LoVo (cell line): ENCODE results near the gene SPNS1.
A peak's percentile ranks its signal among the peaks of the same experiment; 100 is the strongest.
"Not testable (repeated sequence)": the region's sequence is repeated elsewhere in the genome, so short reads cannot be mapped to it uniquely, and the experiment has no call there.

Experiments used
- DNase-seq: peaks from one replicate; pipeline ENCODE4 v3.0.0-alpha.2; 2016; ENCODE audit warnings: low spot score

The SPNS1 gene

DNA sequence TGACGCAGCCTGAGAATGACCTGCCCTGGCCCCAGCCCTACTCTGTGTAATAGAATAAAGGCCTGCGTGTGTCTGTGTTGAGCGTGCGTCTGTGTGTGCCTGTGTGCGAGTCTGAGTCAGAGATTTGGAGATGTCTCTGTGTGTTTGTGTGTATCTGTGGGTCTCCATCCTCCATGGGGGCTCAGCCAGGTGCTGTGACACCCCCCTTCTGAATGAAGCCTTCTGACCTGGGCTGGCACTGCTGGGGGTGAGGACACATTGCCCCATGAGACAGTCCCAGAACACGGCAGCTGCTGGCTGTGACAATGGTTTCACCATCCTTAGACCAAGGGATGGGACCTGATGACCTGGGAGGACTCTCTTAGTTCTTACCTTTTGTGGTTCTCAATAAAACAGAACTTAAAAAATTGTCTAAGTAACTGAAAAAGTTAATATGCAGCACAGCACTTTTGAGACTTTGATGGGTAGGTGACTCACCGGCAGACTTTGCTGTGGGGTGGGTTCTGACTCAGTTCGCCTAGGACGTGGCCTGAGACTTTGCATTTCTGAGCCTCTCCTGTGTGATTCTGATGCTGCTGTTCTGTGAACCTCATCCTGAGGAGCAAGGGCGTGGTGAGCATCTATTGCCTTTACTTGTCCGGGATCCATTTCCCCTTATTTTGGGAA lies 15.9 kb downstream of the SPNS1 start:
- no peak for DNase-seq

DNA sequence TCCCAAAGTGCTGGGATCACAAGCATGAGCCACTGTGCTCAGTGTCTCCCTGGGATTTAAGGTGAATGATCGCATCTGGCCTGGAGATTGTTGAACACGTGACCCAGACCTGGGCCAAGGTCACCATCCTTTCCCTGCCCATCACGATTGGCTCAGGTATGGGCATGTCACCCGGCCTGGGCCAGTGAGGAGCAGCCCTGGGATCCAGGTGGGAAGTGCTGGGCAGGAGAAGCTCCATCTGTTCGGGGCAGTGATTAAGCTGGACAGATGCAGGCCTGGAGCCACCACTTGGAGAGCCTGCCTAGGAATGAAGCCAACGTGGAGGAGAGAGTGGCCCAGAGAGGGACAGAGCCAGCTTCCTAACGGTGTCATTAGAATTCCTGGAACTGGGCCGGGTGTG lies 17.1 kb downstream of the SPNS1 start:
- DNase-seq = no peak

DNA sequence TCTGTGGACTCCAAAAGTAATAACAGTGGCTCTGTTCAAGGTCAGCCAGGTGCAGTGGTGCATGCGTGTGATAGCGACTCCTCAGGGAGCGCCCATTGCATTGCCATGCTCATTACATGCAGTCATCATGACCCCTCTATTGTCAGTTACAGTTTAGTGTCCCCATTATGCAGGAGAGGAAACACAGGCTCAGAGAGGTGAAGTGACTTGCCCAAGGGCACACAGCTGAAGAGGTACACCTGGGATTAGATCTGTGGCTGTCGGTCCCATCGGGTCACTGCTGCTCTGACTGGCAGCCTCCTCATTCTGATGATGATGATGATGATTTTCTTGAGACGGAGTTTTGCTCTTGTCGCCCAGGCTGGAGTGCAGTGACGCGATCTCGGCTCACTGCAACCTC lies 17.9 kb downstream of the SPNS1 start:
- no peak for DNase-seq

DNA sequence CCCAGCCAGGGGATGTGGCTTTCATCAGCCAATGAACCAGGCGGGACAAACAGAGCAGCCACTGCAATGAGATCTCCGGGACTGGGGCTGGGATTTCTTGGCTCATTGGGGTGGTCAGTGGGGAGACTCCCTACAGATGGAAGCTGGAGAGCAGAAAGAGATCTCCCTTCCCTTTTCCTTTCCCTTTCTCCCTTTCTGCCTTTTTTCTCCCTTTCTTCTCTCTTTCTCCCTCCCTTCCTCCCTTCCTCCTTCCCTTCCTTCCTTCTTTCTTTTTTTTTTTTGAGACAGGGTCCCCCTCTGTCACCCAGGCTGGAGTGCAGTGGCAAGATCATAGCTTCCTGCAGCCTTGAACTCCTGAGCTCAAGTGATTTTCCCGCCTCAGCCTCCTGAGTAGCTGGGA lies 24.3 kb downstream of the SPNS1 start:
- no peak for DNase-seq

DNA sequence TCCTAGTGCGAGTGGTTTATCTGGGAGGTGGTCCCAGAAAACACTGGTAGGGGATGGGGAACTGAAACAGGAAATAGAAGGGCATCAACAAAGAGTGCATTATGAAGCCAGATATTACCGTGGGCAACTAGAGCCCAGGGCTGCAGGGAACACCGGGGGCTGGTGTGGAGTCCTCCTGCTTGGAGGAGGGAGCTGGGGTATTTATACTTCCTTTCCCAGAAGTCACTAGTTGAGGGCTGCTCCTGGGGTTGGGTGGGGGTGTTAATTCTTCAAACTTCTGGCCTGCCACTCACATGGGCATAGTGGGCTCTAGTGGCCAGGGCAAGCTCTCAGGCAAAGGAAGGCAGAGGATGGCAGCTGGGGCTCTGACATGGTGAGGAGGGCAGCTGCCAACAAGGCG lies 25.0 kb downstream of the SPNS1 start:
- DNase-seq = no peak

DNA sequence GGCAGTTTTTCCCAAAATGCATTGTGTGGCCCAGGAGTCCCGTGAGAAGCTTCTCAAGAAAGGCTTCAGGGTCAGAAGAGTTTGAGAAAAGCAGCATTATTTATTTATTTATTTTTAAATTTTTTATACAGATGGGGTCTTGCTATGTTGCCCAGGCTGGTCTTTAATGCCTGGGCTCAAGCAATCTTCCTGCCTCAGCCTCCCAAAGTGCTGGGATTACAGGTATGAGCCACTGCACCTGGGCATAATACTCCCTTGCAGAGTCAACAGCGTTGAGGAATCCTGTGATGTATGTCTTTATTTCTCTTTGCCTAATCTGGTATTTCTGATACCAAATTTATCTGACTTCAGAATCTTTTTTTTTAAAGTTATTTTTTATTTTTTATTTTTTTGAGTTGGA lies 25.4 kb downstream of the SPNS1 start:
- no peak for DNase-seq

DNA sequence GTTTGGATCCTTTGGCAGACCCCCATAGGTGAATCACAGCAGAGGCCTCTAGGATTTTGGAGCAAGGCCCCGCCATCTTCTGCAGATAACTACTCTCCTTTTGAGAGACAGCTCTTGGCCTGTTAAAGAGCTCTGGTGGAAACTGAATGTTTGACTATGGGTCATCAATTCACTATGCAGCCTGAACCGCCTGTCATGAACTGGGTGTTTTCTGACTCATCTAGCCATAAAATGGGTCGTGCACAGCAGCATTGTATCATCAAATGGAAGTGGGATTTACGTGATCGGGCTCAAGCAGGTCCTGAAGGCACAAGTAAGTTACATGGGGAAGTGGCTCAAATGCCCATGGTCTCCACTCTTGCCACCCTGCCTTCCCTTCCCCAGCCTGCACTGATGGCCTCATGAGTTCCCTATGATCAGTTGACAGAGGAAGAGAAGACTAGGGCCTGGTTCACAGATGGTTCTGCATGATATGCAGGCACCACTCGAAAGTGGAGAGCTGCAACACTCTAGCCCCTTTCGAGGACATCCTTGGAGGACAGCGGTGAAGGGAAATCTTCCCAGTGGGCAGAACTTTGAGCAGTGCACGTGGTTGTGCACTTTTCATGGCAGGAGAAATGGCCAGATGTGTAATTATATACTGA lies 30.0 kb downstream of the SPNS1 start:
- DNase-seq = not testable (repeated sequence)

DNA sequence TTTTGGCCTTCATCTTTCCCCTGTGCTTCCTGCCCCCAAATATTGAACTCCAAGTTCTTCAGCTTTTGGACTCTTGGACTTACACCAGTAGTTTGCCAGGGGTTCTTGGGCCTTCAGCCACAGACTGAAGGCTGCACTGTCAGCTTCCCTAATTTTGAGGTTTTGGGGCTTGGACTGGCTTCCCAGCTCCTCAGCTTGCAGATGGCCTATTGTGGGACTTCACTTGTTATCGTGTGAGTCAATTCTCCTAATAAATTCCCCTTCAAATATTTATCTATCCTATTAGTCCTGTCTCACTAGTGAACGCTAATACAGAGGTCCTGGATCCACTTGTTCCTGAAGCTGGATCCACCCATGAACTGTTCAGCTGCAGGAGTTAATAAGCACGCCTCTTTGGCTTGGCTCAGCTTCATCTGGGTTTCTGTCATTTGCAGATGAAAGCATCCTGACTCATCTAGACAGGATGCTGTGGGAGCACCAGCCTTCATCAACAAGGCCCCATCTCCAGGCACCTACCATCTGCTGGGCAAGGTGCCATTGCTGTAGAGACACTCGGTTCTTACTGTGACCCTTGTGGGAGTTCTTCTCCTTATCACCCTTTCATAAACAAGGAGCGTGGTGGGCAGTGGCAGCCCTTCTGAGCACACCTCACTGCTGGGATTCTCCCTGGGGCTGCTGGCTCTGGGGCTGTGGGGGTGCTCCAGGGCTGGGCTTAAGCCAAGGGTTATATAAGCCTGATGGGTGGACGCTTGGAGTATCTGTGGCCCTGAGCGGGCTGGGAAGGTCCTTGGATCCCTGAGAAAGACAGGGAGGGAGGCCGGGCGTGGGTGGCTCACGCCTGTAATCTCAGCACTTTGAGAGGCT lies 33.4 kb downstream of the SPNS1 start:
- DNase-seq = no peak

DNA sequence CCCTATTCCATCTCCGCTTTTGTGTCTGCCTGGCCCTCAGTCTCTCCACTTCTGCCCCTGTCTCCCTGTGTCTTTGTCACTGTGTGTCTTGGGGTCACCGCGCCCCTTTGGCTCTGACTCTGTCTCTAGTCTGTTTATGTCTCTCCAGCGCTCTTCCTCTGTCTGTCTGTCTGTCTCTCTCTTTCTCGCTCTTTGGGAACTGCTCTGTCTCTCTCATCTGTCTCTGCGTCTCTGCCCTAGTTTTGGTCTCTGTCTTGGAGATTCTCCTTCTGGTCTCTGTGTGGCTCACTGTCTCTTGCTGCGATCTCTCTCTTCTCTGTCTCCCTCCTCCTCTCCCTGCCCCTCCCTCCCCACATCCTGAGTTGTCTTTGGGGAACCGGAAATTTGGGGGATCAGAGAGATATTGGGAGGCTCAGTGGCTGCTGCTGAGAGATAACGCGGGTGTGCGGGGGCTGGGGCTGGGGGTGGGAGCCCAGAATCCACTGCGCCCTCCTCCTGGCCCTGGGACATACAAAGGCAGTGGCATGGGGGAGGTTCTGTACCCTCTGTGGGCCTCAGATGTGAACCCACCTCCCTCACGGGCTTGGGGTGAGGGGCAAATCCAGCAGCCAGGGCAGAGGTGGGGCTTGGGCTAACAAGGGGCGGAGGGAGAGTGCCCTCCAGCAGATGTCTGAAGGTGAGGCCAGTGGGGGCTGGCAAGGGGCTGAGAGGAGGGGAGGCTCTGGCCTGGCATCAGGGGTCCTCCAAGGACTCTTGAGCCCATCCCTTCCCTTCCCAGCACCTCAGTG lies 34.7 kb downstream of the SPNS1 start:
- no peak for DNase-seq

DNA sequence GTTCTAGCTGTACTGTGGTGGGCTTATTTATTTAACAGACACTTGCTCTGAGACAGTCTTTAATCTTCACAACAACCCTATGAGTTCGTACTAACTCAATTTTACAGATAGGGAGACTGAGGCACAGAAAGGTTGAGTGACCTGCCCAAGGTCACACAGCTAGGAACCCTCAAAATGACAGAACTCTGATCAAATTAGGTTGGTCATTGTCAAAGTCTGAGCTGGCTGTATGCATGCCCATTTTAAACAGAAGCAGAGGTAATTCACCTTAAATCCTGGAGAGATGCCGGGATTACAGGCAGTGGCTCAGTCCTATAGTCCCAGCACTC lies 35.2 kb downstream of the SPNS1 start:
- DNase-seq = no peak

DNA sequence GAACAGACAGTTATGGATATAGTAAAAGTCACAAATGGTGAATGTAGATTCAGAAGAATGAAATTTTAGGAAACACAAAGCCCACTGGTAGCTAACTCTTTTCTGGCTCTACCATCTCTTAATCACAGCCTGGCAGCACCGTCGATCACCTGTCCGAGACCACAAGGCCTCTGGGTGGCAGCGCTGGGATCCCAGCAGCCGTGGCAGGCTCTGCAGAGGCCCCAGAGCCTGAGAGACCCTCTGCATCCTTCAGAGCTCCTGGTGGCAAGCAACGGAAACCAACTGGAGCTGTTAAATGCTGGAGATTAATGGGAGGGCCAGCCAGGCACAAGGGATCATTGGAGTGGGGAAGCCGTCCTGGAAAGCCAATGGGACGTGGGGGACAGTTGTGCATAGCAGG lies 36.5 kb downstream of the SPNS1 start:
- DNase-seq = no peak

DNA sequence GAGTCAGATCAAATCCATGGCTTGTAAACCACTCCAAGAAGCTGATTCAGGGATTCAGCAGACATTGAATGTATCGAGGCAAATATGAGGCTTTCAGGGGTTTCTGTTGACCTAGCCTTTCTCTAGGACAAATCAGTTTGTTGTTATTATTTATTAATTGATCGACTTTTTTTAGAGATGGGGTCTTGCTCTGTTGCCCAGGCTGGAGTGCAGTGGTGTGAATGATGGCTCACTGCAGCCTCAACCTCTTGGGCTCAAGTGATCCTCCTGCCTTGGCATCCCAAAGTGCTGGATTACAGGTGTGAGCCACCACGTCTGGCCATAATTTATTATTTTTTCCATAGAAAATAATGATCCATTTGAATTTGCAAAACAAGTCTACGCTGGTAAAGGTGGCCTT lies 37.3 kb downstream of the SPNS1 start:
- DNase-seq = no peak

DNA sequence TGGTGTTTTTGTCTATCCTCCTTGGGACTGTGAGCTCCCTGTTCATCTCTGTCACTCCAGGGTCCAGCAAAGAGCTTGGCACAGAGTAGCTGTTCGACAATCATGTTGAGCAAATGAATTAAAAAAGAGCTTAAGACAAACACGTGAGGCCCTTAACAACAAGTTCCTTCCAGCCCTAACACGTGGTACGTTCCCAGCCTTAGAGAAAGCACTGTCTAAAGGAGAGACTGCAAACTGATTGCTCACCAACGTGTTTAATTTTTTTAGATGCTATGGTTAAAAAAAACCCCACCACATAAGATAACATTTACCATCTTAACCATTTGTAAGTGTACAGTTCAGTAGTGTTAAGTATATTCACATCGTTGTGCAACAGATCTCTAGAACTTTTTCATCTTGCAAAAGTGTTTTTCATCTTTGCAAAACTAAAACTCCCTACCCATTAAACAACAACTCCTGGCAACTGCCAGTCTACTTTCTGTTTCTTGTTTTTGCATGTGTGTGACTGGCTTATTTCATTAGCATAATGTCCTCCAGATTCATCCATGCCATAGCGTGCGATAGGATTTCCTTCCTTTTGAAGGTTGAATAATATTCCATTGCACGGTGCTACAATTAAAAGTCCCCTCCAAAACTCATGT lies 38.5 kb downstream of the SPNS1 start:
- no peak for DNase-seq

DNA sequence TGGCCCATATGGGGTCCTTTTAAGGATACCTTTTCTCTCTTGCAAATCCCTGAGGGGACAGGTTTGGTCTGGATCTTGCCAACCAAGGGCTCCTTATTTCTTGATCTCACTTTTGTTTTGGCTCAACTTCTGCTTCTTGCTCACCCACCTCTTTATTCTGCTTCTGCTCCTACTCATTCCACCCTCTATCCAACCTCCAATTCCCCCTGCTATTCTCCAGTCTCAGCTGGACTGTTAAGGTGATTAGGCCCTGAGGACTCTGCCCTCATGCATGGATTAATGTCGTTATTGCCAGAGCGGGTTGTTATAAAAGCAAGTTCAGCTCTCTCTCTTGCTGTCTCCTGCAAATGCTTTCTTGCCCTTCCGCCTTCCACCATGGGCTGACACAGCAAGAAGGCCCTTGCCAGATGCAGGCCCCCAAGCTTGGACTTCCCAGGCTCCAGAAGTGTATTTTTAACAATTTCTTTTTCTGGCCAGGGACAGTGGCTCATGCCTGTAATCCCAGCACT lies 40.0 kb downstream of the SPNS1 start:
- no peak for DNase-seq

DNA sequence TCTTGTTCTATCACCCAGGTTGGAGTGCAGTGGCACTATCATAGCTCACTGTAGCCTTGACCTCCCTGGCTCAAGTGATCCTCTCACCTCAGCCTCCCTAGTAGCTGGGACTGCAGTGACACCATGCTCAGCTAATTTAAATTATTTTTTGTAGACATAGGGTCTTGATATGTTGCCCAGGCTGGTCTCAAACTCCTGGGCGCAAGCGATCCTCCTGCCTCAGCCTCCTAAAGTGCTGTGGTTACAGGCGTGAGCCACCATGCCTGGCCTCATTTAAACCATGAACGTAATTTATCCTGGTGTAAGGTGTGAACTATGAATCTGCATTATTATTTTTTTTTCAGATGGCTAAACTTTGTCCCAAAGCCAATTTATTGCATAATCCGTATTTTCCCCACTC lies 47.6 kb downstream of the SPNS1 start:
- no peak for DNase-seq

DNA sequence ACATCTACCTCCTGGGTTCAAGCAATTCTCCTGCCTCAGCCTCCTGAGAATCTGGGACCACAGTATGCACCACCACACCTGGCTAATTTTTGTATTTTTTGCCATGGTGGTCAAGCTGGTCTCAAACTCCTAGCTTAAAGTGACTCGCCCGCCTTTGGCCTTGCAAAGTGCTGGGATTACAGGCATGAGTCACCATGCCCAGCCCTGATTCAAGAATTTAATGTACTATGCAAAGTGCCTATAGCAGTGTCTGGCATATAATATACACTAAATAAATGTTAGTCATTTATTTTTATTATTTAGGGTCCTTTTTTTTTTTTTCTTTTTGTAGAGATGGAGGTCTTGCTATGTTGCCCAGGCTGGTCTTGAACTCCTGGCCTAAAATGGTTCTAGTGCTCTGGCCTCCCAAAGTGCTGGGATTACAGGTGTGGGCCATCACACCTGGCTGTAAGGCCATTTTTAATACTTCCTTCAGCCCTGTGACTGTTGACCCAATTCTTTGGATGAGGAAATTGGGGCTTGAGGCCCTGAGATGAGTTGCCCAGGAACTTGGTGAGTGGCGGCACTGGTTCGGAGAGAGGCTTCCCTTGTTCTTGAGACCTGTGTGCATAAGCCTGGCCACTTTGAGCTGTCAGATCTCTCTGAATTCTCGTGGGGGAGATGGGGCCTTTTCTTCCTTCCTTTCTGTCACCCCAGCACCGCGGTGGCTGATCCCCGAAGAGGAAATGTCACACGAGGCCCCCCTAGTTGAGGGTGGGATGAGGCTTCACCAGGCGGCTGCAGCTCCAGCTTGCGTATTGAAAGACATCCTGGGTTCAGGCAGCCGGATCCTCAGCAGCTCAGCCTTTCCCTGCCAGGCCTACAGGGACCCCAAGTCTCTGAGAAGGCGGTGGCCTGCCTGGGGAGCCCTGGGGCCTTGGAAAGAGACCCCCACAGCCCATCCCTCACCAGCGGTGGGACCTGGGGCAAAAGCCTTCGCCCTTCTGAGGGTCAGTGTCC lies 49.0 kb downstream of the SPNS1 start:
- DNase-seq = peak; percentile 46

DNA sequence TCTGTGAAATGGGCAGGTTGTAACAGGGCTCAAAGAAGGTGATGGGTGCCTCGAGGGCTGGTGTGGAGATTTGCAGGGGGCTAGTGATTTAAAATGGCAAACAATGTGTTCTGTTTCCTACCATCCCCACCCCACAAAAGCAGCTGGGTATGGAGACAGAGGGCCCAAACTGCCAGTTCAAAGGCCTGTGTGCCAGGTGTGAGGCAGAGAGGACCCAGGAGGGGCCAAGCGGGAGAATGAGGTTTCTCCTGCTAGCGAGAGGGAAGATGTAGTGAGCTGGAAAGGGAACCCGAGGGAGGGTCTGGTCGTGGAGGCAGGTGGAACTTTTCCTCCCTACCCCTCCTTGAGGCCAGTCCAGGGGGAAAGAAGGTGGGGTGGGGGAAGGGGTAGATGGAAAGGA lies 49.7 kb downstream of the SPNS1 start:
- DNase-seq = no peak

DNA sequence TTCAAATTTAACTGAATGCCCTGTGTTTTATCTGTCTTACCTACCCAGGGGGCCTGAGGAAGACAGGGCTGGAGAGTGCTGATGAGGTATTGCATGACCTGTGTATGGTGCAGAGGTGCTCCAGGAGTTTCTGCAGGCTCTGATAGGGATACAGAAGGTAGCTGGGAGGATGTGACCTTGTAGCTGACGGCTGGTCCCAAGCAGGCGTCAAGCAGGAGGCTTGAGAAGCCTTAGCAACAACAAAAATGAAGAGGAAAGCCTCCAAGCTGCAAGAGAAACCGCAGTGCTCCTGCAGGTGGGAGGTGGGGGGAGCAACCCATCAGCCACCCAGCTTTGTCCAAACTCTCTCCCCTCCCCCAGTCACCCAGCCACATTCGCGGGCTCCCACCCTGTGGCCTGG lies 50.6 kb downstream of the SPNS1 start:
- DNase-seq = no peak

DNA sequence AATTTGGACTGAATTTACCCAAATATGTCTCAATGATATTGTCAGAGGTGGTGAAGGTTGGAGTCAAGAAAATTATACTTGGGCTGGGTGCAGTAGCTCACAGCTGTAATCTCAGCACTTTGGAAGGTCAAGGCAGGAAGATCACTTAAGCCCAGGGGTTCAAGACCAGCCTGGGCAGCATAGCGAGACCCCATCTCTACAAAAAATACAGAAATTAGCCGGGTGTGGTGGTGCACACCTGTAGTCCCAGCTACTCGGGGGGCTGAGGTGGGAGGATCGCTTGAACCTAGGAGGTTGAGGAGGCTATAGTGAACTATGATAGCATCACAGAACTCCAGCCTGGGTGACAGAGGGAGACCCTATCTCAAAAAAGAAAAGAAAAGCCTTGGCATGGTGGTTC lies 51.2 kb downstream of the SPNS1 start:
- no peak for DNase-seq

DNA sequence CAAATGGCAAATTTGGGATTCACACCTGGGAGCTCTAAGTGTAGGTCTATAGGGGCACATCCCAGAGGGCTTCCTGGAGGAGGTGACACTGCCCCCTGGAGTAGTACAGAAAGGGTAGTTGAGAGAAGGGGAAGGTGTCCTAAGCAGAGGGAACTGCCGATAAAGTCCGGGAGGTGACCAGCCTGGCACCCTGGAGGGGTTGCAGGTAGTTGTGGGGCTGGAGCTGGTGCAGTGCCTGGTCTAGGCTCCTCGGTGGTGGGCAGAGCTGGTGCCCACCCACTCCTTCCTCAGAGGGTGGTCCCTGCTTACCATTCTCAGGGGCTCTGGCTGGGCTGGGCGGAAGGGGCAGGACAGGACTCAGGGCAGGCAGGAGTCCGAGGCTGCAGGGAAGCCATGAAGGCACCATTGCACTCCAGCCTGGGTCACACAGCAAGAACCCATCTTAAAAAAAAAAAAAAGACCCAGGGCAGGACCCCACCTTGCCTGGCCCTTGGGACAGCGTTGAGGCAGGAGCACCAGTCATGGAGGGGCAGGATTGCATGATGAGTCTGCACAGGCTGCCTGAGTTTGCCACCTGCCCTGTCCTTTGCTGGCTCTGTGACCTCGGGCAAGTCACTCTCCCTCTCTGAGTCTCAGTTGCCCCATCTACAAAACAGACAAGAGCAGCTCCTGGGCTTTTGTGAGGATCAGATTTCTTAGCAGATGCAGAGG lies 54.0 kb downstream of the SPNS1 start:
- no peak for DNase-seq
